Mononuclear cell (primary cell): ENCODE results near the gene GAB1. TPM values are rescaled to one million over a fixed set of nuclear protein-coding genes. Genes with fewer than 3 reads are reported as not detected.

Source experiments
- total RNA-seq: library from RNA; depleted of rRNA; stranded (reverse); fragments of >200 nt; gene quantifications from one replicate; pipeline ENCODE4 v1.2.3, GENCODE V29; 2012

Gene GAB1
- total RNA-seq, 1 donor = 6.3 TPM

Other genes with a start within 250 kb of the GAB1 start
- 63.6 TPM for gene USP38, start 152.0 kb upstream of the GAB1 start, total RNA-seq
- gene SMARCA5, start 176.8 kb downstream of the GAB1 start, total RNA-seq = 86.8 TPM